Endodermal cell (in vitro differentiated cells): Measurements from ENCODE around the gene MSL3B.
"Not testable (repeated sequence)": the region's sequence is repeated elsewhere in the genome, so short reads cannot be mapped to it uniquely, and the experiment has no call there.

Experiments used
- DNase-seq: peaks from one replicate; pipeline ENCODE4 v3.0.0-alpha.2; 2017
- H3K27ac ChIP-seq: 2 replicates; pipeline ENCODE4 v1.5.1; 2013; ENCODE audit warnings: mild to moderate bottlenecking, low read depth, low read length, moderate library complexity
- H3K27me3 ChIP-seq: 2 replicates; pipeline ENCODE4 v1.6.1; 2013; ENCODE audit warnings: mild to moderate bottlenecking, low read length, moderate library complexity; ENCODE audit not compliant: insufficient read depth, control insufficient read depth, poor library complexity, severe bottlenecking
- H3K36me3 ChIP-seq: 2 replicates; pipeline ENCODE4 v1.7.0; 2013; ENCODE audit warnings: mild to moderate bottlenecking, low read length, moderate library complexity; ENCODE audit not compliant: control insufficient read depth, insufficient read depth
- H3K4me1 ChIP-seq: one replicate; pipeline ENCODE4 v1.7.0; 2013; ENCODE audit warnings: low read length; ENCODE audit not compliant: control insufficient read depth, insufficient read depth
- H3K4me3 ChIP-seq: 2 replicates; pipeline ENCODE4 v1.5.1; 2013; ENCODE audit warnings: mild to moderate bottlenecking, low read length, moderate library complexity
- H3K9ac ChIP-seq: 2 replicates; pipeline ENCODE4 v1.6.1; 2013; ENCODE audit warnings: mild to moderate bottlenecking, low read length, moderate library complexity; ENCODE audit not compliant: poor library complexity, severe bottlenecking; ENCODE audit errors: extremely low read depth
- H3K9me3 ChIP-seq: 2 replicates; pipeline ENCODE4 v1.6.1; 2013; ENCODE audit warnings: mild to moderate bottlenecking, low read length, moderate library complexity; ENCODE audit not compliant: control insufficient read depth
- H3K27ac Mint-ChIP-seq: 2 replicates; pipeline ENCODE4 v1.8.0; 2020; ENCODE audit warnings: mixed read lengths
- H3K27me3 Mint-ChIP-seq: 2 replicates; pipeline ENCODE4 v1.8.0; 2021; ENCODE audit warnings: mild to moderate bottlenecking, mixed read lengths; ENCODE audit not compliant: insufficient read depth
- H3K36me3 Mint-ChIP-seq: 2 replicates; pipeline ENCODE4 v1.8.0; 2020; ENCODE audit warnings: low read depth, mixed read lengths
- H3K4me1 Mint-ChIP-seq: 2 replicates; pipeline ENCODE4 v1.8.0; 2020; ENCODE audit warnings: mixed read lengths
- H3K4me3 Mint-ChIP-seq: 2 replicates; pipeline ENCODE4 v1.8.0; 2020; ENCODE audit warnings: mild to moderate bottlenecking, moderate library complexity, mixed read lengths
- H3K9me3 Mint-ChIP-seq: 2 replicates; pipeline ENCODE4 v1.8.0; 2020; ENCODE audit warnings: mild to moderate bottlenecking, mixed read lengths
- WGBS, 2 experiments: methylation state at CpG; one replicate each; pipeline versions ENCODE4 v1.1.5 to v1.1.7; 2013; ENCODE audit warnings: missing lambda C conversion rate in 2 of 2, mixed read lengths in 1 of 2; ENCODE audit not compliant: insufficient coverage in 1 of 2, insufficient read length in 1 of 2; 5-methylcytosine and 5-hydroxymethylcytosine counted together
- TF ChIP-seq, protein P1 (sequence below): fragments of 200-600 bp; sonication (generic); conservative IDR thresholded peaks from 2 replicates; pipeline ENCODE4 v1.5.0; 2021; ENCODE audit warnings: antibody characterized with exemption, mild to moderate bottlenecking

MSL3B gene

GRCh38 chr2:233882353-233882752 is 14.2 kb upstream of the MSL3B start:
- Mint-ChIP-seq H3K27me3 (peaks cover 23% of the 10 kb centered on the region), H3K4me3 (no peak overlapping the region), H3K36me3 (no peaks in the 10 kb centered on the region), H3K4me1 (no peaks in the 10 kb centered on the region), H3K27ac (no peak overlapping the region), H3K9me3 (peaks cover 24% of the 10 kb centered on the region)
- Histone ChIP-seq H3K4me1 (no peaks in the 10 kb centered on the region), H3K9me3 (peaks cover 14% of the 10 kb centered on the region), H3K9ac (no peak overlapping the region), H3K4me3 (no peak overlapping the region), H3K36me3 (no peaks in the 10 kb centered on the region), H3K27ac (no peak overlapping the region), H3K27me3 (peaks cover 15% of the 10 kb centered on the region)
- TF ChIP-seq, protein P1, sequence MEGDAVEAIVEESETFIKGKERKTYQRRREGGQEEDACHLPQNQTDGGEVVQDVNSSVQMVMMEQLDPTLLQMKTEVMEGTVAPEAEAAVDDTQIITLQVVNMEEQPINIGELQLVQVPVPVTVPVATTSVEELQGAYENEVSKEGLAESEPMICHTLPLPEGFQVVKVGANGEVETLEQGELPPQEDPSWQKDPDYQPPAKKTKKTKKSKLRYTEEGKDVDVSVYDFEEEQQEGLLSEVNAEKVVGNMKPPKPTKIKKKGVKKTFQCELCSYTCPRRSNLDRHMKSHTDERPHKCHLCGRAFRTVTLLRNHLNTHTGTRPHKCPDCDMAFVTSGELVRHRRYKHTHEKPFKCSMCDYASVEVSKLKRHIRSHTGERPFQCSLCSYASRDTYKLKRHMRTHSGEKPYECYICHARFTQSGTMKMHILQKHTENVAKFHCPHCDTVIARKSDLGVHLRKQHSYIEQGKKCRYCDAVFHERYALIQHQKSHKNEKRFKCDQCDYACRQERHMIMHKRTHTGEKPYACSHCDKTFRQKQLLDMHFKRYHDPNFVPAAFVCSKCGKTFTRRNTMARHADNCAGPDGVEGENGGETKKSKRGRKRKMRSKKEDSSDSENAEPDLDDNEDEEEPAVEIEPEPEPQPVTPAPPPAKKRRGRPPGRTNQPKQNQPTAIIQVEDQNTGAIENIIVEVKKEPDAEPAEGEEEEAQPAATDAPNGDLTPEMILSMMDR: no peak
- no peak for DNase-seq

GRCh38 chr2:233872125-233872524 is 3.9 kb upstream of the MSL3B start:
- H3K9ac ChIP-seq, H3K9me3 ChIP-seq, H3K27ac ChIP-seq, H3K36me3 ChIP-seq, H3K4me1 Mint-ChIP-seq, H3K4me1 ChIP-seq, H3K4me3 Mint-ChIP-seq, DNase-seq, H3K27ac Mint-ChIP-seq, H3K4me3 ChIP-seq, H3K36me3 Mint-ChIP-seq: not testable (repeated sequence)
- Mint-ChIP-seq H3K9me3 (peaks cover 13% of the 10 kb centered on the region), H3K27me3 (peaks cover 70% of the 10 kb centered on the region)
- WGBS, 2 experiments: 78 to 88% methylated on average over 1 to 2 of the region's 2 CpGs
- peaks cover 47% of the 10 kb centered on the region for H3K27me3 ChIP-seq

GRCh38 chr2:233871432-233871831 is 3.2 kb upstream of the MSL3B start:
- Histone ChIP-seq H3K4me3 (no peak overlapping the region), H3K27ac (no peak overlapping the region), H3K4me1 (no peaks in the 10 kb centered on the region), H3K9ac (no peak overlapping the region), H3K9me3 (peaks cover 15% of the 10 kb centered on the region), H3K27me3 (peaks cover 47% of the 10 kb centered on the region), H3K36me3 (no peaks in the 10 kb centered on the region)
- Mint-ChIP-seq H3K4me1 (no peaks in the 10 kb centered on the region), H3K27me3 (peaks cover 67% of the 10 kb centered on the region), H3K36me3 (peaks cover 13% of the 10 kb centered on the region), H3K27ac (no peak overlapping the region), H3K9me3 (peaks cover 20% of the 10 kb centered on the region), H3K4me3 (no peak overlapping the region)
- DNase-seq: no peak
- TF ChIP-seq, protein P1: no peak
- WGBS, 2 experiments: 78 to 100% methylated on average over 3 of the region's 4 CpGs

DNA sequence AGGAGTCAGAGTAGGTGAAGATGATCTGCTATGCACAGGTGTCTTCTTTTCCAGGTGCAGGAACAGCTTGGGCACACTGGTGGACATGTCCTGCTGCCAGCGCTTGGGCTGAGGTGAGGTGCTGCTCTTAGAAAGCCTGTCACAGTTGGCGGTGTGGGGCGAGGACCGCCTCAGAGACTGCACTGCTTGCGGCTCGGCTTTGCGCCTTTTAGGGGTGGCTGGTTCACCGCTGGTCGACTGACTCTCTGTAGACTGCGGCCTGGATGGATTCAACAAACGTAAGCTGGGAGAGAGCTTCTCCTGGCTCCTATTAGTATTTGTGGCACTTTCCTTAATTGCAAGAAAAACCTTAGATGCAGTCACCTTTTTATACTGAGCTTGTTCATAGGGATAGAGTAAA is 1.7 kb downstream of the MSL3B start:
- Mint-ChIP-seq H3K4me3 (no peak overlapping the region), H3K9me3 (peaks cover 22% of the 10 kb centered on the region), H3K27ac (no peak overlapping the region), H3K36me3 (peaks cover 37% of the 10 kb centered on the region), H3K27me3 (peaks cover 24% of the 10 kb centered on the region), H3K4me1 (peaks cover 9% of the 10 kb centered on the region)
- Histone ChIP-seq H3K27me3 (peaks cover 17% of the 10 kb centered on the region), H3K4me1 (no peaks in the 10 kb centered on the region), H3K9me3 (peaks cover 16% of the 10 kb centered on the region), H3K36me3 (peaks cover 8% of the 10 kb centered on the region), H3K27ac (no peak overlapping the region), H3K9ac (no peak overlapping the region), H3K4me3 (no peak overlapping the region)
- no peak for DNase-seq
- TF ChIP-seq, protein P1: no peak
- WGBS, 2 experiments: 94 to 95% methylated on average over 10 to 11 of the region's 11 CpGs
